GM13977 (cell line): ENCODE measurements around the gene XPR1.

Experiments used
- DNase-seq: peaks from one replicate; pipeline ENCODE4 v3.0.0; 2012; ENCODE audit warnings: low spot score
- in situ Hi-C: fragments of 300-500 bp; cut with MboI; formaldehyde crosslinking; loops from one replicate; pipeline ENCODE4 v1.12.0; 2022; ENCODE audit warnings: low sequenced_read_pairs, low pct_unique_long_range_greater_than_20kb, mixed read lengths, inconsistent platforms; ENCODE audit not compliant: unreplicated experiment
- TF ChIP-seq, protein P1 (sequence below): IDR thresholded peaks from 2 replicates; pipeline ENCODE4 v1.5.1; 2012; ENCODE audit warnings: mild to moderate bottlenecking, control low read depth; ENCODE audit not compliant: insufficient read depth; ENCODE audit errors: extremely low read depth, missing control alignments

Gene XPR1

DNA sequence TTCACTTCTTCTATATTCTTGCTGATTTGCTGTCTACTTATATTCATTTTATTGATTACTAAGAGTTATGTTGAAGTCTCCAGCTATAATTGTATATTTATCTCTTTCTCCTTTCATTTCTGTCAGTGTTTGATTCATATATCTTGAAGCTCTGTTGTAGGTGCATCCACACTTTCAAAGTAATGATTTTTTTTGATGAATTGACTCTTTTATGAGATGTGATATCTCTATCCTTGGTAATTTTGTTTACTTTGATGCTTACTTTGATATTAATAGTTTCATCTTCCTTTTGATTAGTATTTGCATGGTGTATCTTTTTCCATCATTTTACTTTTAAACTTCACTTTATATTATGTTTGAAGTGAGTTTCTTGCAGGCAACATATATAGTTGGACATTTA lies 110.8 kb downstream of the XPR1 start:
- no peak for DNase-seq
- in situ Hi-C loops = no loop called here
- TF ChIP-seq, protein P1, sequence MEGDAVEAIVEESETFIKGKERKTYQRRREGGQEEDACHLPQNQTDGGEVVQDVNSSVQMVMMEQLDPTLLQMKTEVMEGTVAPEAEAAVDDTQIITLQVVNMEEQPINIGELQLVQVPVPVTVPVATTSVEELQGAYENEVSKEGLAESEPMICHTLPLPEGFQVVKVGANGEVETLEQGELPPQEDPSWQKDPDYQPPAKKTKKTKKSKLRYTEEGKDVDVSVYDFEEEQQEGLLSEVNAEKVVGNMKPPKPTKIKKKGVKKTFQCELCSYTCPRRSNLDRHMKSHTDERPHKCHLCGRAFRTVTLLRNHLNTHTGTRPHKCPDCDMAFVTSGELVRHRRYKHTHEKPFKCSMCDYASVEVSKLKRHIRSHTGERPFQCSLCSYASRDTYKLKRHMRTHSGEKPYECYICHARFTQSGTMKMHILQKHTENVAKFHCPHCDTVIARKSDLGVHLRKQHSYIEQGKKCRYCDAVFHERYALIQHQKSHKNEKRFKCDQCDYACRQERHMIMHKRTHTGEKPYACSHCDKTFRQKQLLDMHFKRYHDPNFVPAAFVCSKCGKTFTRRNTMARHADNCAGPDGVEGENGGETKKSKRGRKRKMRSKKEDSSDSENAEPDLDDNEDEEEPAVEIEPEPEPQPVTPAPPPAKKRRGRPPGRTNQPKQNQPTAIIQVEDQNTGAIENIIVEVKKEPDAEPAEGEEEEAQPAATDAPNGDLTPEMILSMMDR = no peak

DNA sequence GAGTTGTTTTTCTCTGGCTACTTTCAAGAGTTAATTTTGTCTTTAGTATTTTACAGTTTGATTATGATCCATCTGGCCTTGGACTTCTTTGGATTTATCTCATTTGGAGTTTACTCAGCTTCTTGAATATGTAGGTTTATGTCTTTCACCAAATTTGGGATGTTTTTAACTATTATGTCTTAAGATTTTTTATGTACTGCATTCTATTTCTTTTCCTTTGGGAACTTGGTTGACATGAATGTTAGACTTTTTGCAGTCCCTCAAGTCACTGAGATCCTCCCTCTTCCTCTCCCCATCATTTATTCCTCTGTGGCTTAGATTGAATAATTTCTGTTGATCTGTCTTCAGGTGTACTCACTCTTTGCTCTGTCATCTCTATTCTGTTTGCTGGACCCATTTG lies 112.0 kb downstream of the XPR1 start:
- in situ Hi-C loops = no loop called here
- DNase-seq = no peak
- TF ChIP-seq, protein P1 = no peak

DNA sequence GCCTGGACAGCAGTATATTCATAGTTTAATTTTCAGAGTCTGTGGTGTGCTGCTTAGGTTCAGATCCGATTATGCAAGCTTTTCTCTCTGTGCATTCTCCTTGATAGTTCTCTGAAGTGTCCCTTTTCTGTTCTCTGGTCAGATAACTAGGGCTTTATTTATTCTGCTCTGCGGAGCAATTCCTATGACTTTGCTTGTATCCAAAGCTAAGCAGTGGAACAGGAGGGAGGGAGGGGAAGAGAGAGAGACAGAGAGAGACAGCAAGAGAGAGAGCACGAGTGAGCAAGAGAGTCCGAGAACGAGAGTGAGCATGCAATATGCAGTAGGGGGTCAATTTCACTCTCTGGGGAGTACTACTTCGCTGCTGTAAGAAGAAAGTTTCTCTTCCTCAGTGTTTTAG lies 113.3 kb downstream of the XPR1 start:
- DNase-seq = no peak
- TF ChIP-seq, protein P1 = no peak
- in situ Hi-C loops = no loop called here

DNA sequence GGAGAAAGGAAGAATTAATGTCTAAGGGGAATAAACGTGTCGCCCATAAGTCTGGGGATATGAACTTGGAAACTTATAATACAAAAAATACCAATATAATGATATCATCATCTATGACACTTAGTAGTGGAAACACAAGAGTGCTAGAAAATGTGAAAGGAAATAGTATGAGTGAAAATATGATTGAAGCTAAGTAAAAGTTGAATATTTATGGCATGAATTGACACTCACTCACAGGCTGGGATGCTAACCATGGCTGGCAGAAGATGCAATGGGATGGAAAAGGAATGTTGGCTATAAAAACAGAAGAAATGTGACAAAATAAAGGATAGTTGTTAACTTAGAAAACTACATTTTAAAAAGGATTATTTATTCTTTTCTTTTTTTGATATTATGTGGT lies 120.1 kb downstream of the XPR1 start:
- in situ Hi-C loops = no loop called here
- no peak for DNase-seq
- TF ChIP-seq, protein P1 = no peak

DNA sequence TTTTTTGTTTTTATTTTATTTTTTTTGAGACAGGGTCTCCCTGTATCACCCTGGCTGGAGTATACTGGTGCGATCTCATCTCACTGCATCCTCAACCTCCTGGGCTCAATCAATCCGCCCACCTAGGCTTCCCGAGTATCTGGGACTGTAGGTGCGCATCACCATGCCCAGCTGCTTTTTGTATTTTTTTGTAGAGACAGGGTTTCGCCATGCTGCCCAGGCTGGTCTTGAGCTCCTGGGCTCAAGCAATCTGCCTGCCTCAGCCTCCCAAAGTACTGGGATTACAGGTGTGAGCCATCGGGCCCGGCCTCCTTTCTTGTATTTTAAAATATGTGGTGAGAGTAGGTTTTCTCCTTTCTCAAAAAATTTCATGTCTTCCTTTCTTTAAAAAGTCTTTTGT lies 122.6 kb downstream of the XPR1 start:
- TF ChIP-seq, protein P1 = no peak
- no peak for DNase-seq
- in situ Hi-C loops = no loop called here

DNA sequence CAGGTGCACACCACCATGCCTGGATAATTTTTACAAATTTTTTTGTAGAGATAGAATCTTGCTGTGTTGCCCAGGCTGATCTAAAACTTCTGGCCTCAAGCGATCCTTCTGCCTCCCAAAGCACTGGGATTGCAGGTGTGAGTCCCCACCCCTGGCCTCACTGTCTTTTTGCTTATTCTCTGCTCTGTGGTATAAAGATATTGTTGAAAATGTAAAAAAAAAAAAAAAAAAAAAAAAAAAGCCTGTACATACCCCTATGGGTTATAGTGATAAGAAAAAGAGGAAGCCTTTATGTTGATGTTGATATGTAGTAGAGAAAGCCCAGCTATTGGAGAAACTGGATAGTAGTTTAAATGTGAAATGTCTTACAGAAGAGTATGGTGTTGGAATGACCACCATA lies 125.8 kb downstream of the XPR1 start:
- TF ChIP-seq, protein P1 = no peak
- DNase-seq = no peak
- in situ Hi-C loops = no loop called here

DNA sequence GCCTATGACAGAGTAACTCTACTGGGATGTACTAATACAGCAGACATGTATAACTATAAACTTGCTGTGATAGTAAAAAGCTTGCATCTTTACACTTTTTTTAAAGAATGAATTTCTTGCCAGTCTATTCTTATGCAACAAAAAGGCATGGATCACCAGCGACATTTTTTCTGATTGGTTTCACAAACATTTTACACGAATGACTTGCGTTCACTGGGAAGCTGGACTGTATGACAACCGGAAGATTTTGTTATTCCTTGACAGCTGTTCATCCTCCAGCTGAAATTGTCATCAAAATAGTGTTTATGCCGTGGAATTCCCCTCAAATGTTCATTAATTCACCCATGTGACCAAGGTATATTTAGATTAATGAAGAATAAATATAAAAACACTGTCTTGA lies 131.0 kb downstream of the XPR1 start:
- no peak for DNase-seq
- in situ Hi-C loops = no loop called here
- TF ChIP-seq, protein P1 = no peak
